Left lung (tissue), 10 donors: ENCODE measurements around the gene ATP1B1. TPM values are rescaled to one million over a fixed set of nuclear protein-coding genes. Genes with fewer than 3 reads are reported as not detected.

Experiments
- ATAC-seq: fragments of 200-7000 bp; cut with Tn5 transposase; one replicate; pipeline ENCODE4 v1.9.1; 2020; ENCODE audit warnings: moderate library complexity
- DNase-seq, 4 donors: peaks; one replicate each; pipeline ENCODE4 v3.0.0-alpha.2; 2013 to 2020
- H3K27ac ChIP-seq, 2 donors: fragments of 200-600 bp; sonication (generic) in 1 of 2; one replicate each; pipeline versions ENCODE4 v1.5.0 to v1.8.0; 2020 to 2021
- H3K27me3 ChIP-seq, 2 donors: fragments of 200-600 bp; sonication (generic) in 1 of 2; one replicate each; pipeline versions ENCODE4 v1.5.0 to v1.8.0; 2020 to 2021
- H3K36me3 ChIP-seq, 2 donors: fragments of 200-600 bp; sonication (generic) in 1 of 2; one replicate each; pipeline versions ENCODE4 v1.5.0 to v1.8.0; 2020 to 2021
- H3K4me1 ChIP-seq, 2 donors: fragments of 200-600 bp; one replicate each; pipeline ENCODE4 v1.8.0; 2021
- H3K4me3 ChIP-seq, 2 donors: fragments of 200-600 bp; sonication (generic) in 1 of 2; one replicate each; pipeline versions ENCODE4 v1.5.0 to v1.8.0; 2020 to 2021; ENCODE audit warnings: mild to moderate bottlenecking in 1 of 2
- H3K9me3 ChIP-seq, 2 donors: fragments of 200-600 bp; sonication (generic) in 1 of 2; one replicate each; pipeline versions ENCODE4 v1.5.0 to v1.8.0; 2020 to 2021
- intact Hi-C, 2 donors: fragments of 100-400 bp; cut with DNase I; formaldehyde crosslinking; loops; one replicate each; pipeline versions ENCODE4 v1.11.2 to v1.14.2; 2022
- polyA plus RNA-seq, 6 donors: library from polyadenylated mRNA; unstranded; fragments of 120-200 nt; gene quantifications; one replicate each; pipeline ENCODE4 v1.2.1, GENCODE V29; 2013; ENCODE audit not compliant: insufficient read length in 6 of 6
- total RNA-seq, 2 donors: library from RNA; stranded (reverse); fragmentation: NEBNext Ultra II Directional; extraction: Animal tissue kit (Norgen Biotek cat#: 25700); gene quantifications; one replicate each; pipeline ENCODE4 v1.2.1, GENCODE V29; 2021
- TF ChIP-seq, protein P1 (sequence below), 2 donors: fragments of 200-600 bp; sonication (generic) in 1 of 2; IDR thresholded peaks; one replicate each; pipeline versions ENCODE4 v1.5.0 to v1.8.0; 2021; ENCODE audit warnings: antibody characterized with exemption in 2 of 2
- donor health status: DM: no; HTN: yes; CAD: no.
- donor health status: DM: no; HTN: no; CAD: no.

The ATP1B1 gene
- total and polyA plus RNA-seq, 8 donors: 128 to 295 (median 165) TPM

DNA sequence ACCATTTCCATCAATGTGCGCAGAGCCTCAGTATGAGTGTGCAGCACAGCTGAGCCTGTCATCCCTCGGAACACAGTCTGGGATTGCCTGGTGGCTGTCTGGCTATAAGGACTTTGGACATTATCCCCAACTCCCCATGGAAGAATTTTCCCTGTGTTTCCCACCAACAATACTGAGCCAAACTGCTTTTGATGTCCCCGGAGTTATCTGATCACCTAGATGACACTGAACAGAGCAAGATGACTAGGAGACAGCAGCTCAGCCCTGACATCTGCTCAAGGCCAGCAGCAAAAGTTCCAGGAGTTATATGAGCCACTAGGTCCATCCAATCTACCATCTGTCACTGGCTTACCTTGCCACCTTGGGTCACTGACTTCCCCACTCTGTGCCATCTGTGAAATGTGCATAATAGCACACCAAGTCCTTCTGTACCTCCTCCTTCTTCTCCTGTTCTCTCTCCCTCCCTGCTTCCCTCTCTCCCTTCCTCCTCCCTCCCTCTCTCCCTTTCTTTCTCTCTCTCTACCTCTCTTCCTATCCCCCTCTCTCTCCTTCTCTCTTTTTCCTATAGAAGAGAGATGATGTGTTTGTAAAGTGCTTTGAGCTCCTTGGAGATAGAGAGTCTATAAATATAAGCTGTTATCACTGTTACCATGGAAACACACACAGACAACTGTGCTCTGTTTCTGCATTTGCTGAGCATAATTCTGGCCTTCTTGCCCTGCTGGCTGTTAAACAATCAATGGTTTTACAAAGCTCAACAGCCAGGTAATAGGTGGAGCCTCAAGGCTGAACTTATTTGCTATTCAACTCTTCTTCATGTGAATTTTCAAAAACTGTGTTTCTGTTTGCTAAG lies 19.7 kb upstream of the ATP1B1 start:
- Histone ChIP-seq H3K4me3 (no peak overlapping the region), H3K36me3 (no peaks in the 10 kb centered on the region), H3K27me3 (no peaks in the 10 kb centered on the region), H3K4me1 (no peaks in the 10 kb centered on the region), H3K9me3 (no peaks in the 10 kb centered on the region), H3K27ac (no peak overlapping the region)
- DNase-seq (peak in 2 of 4 donors; percentile 45 to 77), ATAC-seq (peak; percentile 82)
- intact Hi-C loops: no loop called here
- TF ChIP-seq, protein P1, sequence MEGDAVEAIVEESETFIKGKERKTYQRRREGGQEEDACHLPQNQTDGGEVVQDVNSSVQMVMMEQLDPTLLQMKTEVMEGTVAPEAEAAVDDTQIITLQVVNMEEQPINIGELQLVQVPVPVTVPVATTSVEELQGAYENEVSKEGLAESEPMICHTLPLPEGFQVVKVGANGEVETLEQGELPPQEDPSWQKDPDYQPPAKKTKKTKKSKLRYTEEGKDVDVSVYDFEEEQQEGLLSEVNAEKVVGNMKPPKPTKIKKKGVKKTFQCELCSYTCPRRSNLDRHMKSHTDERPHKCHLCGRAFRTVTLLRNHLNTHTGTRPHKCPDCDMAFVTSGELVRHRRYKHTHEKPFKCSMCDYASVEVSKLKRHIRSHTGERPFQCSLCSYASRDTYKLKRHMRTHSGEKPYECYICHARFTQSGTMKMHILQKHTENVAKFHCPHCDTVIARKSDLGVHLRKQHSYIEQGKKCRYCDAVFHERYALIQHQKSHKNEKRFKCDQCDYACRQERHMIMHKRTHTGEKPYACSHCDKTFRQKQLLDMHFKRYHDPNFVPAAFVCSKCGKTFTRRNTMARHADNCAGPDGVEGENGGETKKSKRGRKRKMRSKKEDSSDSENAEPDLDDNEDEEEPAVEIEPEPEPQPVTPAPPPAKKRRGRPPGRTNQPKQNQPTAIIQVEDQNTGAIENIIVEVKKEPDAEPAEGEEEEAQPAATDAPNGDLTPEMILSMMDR (IDR thresholded peaks at IDR 0.05): no peak

DNA sequence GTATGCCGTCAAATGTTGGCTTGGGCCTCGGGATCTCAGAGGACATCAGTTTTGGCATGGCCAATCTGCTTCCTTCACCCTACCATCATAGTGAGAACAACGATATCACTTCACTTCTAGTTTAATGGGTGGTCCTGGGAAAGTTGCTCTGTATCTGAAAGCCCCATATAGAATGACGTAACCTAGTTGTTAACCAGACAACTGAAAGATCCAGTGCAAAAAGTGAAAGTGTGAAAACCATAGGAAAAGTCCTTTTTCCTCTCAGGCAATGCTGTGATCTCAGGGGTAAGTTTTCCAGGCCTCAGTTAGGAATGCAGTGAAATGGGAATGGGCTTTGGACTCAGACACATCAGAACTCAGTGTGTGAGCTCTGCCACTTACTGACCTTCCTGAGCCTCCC lies 18.6 kb upstream of the ATP1B1 start:
- TF ChIP-seq, protein P1 (IDR thresholded peaks at IDR 0.05): no peak
- H3K4me3 ChIP-seq: no peak overlapping the region
- H3K27ac ChIP-seq: no peak overlapping the region
- no peaks in the 10 kb centered on the region for H3K4me1 ChIP-seq
- no peaks in the 10 kb centered on the region for H3K27me3 ChIP-seq
- no peaks in the 10 kb centered on the region for H3K36me3 ChIP-seq
- no peaks in the 10 kb centered on the region for H3K9me3 ChIP-seq
- no peak for DNase-seq
- intact Hi-C loops: no loop called here
- ATAC-seq: no peak

DNA sequence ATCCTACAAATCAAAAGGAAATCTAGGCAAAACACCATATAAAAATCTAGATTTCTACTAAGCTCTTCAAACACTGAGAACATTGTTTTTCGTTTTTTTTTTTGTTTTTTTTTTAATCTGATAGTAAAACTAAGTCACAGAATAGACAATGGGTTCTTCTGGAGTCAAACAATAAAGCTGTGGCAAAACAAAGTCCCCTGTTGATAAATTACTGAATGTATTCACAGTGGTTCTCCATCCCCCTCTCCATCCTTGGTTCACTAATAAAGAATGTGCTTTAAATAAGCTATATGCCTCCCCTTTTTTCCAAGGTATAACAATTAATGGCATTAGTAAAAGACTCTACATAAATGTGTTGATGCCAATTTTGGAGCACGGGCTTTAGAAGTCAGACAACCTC lies 16.7 kb upstream of the ATP1B1 start:
- Histone ChIP-seq H3K4me1 (no peaks in the 10 kb centered on the region), H3K9me3 (no peaks in the 10 kb centered on the region), H3K36me3 (no peaks in the 10 kb centered on the region), H3K4me3 (no peak overlapping the region), H3K27ac (no peak overlapping the region), H3K27me3 (no peaks in the 10 kb centered on the region)
- intact Hi-C loops: no loop called here
- ATAC-seq (no peak), DNase-seq (no peak)
- TF ChIP-seq, protein P1 (IDR thresholded peaks at IDR 0.05): no peak

DNA sequence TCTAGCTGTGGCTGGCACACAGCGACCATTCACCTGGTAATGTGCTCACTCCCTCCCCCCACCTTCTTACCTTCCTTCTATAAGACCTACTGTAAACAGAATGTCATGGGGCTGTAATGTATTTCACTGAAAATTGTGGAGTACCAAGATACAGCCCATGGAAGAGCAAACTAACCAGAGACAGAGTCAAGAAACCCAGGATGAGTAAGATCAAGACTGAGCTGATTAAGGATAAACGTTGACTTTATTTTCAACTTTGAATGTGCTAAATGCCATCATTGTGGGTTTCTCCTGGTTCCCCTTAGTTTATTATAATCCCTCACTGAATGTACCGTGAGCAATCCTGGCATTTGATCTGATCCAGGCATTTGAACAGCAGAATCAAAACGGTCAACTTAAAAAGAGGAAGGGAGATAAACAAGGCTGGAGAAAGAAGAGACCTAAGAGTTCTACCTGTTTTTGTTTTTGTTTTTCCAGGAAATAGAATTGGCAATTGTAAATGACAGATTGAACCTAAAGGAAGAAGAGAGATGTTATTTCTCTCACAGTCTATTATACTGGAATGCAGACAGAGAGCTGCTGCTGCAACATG lies 16.1 kb upstream of the ATP1B1 start:
- intact Hi-C loops: no loop called here
- TF ChIP-seq, protein P1 (IDR thresholded peaks at IDR 0.05): no peak
- DNase-seq: no peak
- Histone ChIP-seq H3K4me3 (no peak overlapping the region), H3K27ac (no peak overlapping the region), H3K4me1 (no peaks in the 10 kb centered on the region), H3K27me3 (no peaks in the 10 kb centered on the region), H3K9me3 (no peaks in the 10 kb centered on the region), H3K36me3 (no peaks in the 10 kb centered on the region)
- no peak for ATAC-seq

DNA sequence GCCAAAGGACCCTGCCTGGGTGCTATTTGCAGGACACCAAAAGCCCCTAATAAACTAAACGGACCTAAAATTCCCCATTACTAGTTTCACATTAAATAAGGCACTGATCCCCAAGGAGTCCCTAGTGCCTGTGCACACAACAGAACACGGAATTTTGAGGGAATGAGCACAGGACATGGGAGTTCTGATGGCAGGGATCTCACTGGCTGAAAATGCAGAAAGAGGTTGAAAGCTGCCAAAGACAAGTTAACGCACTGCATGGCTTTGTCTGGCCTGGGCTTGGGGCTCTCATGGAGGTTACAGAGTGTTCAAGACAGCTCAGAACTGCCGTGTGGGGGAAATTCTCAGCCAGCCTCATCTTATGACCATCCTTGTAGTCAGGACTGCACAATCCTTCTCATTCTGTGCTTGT lies 15.6 kb upstream of the ATP1B1 start:
- no peaks in the 10 kb centered on the region for H3K4me1 ChIP-seq
- DNase-seq (no peak), ATAC-seq (no peak)
- H3K27me3 ChIP-seq: no peaks in the 10 kb centered on the region
- H3K4me3 ChIP-seq: no peak overlapping the region
- H3K36me3 ChIP-seq: no peaks in the 10 kb centered on the region
- no peak overlapping the region for H3K27ac ChIP-seq
- TF ChIP-seq, protein P1 (IDR thresholded peaks at IDR 0.05): no peak
- no peaks in the 10 kb centered on the region for H3K9me3 ChIP-seq
- intact Hi-C loops: no loop called here
